GM21737 (cell line): Measurements from ENCODE around the gene TTC4.
A peak's percentile ranks its signal among the peaks of the same experiment; 100 is the strongest.
"Not testable (repeated sequence)": the region's sequence is repeated elsewhere in the genome, so short reads cannot be mapped to it uniquely, and the experiment has no call there.

Source experiments
- ATAC-seq: cut with Tn5 transposase; IDR thresholded peaks from one replicate; pipeline ENCODE4 v1.9.1; 2021; ENCODE audit warnings: mild to moderate bottlenecking, moderate library complexity; ENCODE audit not compliant: unreplicated experiment

The TTC4 gene

DNA sequence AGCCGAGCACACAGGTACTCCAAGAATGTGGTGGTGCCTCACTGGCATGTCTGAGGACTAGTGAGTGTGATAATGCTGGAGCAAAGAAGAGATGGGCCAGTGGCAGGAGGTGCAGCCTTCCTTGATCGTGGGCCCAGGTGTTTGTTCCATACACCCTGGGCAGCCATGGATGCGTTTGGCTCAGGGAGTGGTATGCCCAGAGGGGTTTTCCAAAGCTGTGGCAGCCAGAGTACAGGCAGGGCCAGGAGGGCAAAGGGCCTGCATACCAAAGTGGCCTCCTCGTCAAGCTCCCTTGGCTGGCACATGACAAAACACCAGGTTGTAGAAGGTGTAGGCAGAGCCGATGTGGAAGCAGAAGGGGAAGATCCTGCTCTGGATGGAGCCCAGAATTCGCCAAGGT lies 29.6 kb downstream of the TTC4 start:
- ATAC-seq = no peak

DNA sequence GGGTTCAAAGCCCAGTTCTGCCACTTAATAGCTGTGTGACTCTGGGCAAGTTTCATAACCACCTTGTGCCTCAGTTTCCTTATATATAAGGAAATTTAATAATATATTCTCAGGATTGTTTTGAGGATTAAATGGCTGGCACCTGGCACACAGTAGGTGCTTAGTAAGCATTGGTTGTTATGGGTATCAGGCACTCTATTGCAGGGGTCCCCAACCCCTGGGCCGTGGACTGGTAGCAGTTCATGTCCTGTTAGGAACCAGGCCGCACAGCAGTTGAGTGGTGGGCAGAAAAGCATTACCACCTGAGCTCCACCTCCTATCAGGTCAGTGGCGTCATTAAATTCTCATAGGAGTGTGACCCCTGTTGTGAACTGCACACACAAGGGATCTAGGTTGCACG lies 30.2 kb downstream of the TTC4 start:
- ATAC-seq = no peak

DNA sequence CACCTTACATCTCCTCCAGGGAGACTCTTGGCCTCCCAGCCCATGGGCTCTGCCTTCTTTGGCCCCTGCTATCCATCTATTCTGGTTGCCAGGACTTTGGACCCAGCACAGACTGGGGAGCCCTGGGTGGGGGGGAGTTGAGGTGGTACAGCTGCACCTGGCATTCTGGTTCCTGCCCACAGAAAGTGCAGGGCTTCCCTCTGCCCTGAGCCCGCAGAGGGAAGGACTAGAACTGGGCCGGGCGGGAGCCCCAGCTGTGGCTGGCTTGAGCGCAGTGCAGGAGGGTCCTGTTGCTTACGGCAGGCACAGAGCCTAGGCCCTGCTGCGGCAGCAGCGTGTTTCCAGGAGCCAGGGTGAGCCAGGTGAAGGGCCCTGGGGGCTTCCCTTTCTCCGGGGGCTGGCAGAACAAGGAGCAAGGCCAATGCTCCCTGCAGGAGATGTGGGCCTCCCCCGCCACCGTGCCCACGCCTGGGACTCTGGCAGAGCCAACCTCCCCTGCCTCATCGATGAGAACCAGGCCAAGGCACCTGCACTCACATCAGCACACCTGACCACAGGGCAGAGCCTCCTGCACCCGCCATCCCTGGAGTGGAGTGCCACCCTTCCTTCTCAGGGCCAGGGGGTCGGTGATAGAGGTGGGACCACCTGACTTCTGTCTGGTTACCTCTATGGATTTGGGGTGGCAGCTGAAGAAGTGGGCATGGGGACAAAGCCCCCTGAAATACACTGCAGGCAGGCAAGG lies 32.6 kb downstream of the TTC4 start:
- no peak for ATAC-seq

DNA sequence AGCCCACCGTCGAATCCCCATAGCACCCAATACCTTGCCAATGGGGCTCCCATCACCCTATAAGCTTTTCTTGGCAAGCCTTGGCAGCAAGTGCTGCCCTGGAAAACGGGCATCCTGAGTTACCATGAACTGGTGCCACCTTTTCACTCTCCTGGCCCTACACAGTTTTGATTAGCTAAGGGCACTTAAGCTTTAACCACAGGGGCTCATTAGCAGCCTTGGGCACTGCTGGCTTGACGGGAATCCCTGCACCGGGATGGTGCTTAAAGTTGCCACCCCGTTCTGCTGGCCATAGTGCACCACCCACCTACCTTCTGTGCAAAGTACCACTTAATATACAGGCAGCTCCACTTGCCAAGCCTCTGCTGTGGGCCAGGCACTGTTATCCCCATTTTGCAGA lies 34.9 kb downstream of the TTC4 start:
- no peak for ATAC-seq

DNA sequence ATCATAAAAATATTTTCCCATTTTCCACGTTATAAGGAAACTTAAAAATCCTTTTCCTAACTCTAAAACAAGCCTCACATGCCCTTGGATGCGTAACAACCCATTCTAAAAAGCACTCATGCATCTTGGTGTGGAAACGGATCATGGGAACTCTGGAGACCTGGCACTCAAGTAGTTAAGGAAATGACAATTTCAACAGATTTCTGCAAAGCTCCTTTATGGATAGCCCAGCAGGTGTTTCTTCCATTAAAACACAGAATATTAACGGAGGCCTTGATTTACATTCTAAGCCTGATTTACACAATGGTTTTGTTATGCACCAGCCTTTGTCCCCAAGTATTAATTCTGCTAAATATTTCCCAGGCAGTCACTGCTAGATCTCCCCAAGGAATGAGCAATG lies 35.8 kb downstream of the TTC4 start:
- no peak for ATAC-seq

DNA sequence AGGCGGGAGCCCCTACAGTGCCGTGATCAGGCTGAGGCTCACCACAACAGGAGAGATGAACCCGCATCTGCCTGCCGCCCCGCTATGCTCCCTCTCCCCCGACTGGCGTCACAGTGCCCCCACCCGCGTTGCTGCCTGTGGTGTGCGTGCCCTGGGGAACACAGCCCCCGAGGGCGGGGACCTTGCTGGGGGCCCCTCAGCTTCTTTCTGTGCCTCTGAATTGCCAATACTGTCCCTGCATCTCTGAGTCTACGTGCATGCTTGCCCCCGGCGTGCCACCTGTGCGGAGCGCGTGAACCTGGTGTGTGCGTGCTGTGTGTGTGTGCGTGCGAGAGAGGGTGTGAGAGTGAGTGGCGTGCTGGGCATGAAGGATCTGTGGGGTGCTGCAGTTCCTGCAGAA lies 38.4 kb downstream of the TTC4 start:
- no peak for ATAC-seq

DNA sequence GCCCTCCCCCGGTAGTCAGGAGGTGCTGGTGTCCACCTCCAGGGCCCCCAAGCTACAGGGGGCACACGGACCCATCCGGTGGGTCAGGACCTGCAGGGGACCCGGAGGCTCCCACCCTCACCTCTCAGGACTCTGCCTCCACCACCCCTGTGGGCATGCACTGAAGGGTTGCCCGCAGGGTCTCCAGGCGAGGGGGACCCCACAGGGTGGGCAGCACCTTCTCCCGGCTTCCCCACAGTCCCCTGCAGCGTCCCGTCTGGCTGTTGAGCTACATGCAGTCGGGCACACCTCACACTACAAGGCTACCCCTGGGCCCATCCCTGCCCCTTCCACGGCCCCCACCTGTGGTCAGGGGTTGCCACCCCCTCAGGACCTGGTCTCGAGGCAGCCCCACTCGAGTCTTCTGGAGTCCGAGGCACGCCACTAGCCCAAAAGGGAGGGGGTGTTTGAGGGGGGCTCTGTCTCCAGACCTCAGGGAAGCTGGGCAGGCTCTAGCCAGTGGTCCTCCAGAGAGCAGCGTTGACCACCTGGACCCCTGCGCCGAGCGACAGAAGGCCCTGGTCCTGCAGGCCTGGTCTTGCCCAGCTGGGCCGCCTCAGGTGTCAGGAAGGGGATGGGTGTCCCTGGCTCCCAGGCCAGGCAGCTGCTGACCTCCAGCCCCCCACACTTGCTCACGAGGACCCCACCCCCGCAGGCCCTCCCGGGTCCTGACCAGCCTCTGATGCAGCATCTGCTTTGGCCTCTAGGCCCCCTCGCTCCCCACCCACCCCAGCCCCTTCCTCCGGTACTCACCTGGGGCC lies 39.0 kb downstream of the TTC4 start:
- no peak for ATAC-seq

DNA sequence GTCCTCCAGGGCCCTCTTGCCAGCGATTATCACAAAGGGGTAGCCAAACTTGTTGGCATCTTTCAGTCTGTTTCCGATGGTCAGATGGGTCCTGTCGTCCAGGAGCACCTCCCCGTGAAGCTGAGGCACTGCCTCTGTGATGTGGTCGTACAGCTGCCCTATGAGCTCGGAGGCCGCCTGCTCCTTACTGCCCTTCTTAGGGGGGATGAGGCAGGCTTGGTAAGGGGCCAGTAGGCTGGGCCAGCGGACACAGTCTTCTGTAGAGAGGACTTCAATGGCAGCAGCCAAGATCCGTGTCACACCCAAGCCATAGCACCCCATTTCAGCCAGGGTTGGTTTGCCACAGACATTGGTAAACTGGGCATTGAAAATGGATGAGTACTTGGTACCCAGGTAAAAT lies 42.2 kb downstream of the TTC4 start:
- ATAC-seq = no peak

DNA sequence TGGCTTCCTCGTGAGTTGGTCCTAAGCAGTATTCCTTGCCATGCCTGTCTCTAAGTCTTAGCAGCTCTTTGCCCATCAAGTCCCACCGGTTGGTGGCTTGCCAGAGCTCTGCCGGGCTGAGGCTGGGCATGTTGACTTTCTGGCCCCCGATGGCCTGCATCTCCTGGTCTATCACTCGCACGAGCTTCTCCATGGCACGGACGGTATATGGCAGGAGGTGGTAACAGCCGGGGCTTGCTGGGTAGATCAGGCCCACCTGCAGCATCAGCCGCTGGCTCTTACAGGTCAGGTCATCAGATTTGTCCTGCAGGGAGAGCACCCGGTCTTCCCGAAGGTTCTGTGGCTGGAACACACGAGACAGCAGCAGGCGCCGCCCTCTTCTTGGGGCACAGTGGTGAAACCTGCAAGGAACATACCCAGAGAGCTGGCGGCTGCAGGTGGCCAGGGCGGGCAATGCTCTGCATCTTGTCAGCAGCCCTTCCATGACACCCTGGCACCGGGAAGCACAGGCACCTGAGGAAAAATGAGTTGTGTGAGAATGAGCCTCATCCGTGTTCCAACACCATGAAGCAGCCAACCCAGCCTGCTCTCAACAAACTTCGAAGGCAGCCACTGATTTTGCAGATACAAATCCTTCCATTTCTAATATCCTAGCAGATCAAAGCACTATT lies 43.2 kb downstream of the TTC4 start:
- no peak for ATAC-seq

DNA sequence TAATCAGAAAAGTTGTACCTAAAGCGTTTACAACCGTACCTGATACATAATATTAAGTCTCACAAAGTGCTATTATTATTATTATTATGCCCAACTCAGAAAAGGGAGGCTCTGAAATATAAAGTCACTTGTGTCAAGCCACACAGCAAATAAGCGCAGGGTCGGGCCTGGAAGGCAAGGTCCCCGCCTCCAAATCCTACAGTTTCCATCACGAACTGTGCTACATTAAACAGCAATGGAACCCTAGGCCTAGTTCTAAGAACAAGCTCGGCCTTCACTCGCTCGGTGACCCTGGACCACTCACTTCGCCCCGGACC lies 48.1 kb downstream of the TTC4 start:
- ATAC-seq = no peak

DNA sequence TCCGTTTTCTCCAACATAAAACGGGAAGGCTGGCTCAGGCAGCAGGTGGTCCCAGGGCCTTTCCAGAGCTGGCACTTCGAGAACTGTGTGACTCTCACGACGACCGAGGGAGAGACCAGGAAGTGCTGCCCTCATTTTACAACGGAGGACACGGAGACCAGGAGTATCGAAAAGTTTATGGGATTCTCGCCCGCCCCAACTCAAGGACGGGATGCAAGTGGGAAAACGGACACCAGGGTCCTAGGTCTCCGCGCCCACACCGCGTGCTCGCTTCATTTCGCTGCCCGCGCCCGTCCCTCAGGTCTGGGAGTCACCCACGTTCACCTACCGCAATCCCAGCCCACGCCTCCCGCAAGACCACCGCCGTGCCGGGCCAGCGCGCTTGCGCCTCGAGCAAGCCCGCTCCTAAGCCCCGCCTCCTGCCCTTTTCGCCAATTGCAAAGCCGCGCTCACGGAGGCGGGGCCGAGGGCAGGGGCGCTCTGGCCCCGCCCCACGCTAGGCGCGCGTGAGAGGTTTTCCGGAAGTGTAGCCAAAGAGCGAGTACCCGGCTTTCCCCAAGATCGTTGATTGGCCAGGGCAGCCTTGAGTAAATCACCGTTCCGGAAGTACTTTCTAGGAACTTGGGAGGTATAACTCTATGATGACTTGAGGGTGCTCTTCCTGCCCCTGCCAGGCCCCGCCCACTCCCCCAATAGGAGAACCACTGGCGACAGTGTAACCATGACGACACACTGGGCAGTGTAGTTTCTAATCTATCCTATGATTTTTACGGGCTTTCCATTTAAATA lies 48.7 kb downstream of the TTC4 start, which contains the start of gene PARS2:
PARS2 (minus strand) TSS at position 391 of the 789 bp plus-strand sequence. CDS start 5,362 bp downstream, outside the sequence.
- ATAC-seq = peak; percentile 96

DNA sequence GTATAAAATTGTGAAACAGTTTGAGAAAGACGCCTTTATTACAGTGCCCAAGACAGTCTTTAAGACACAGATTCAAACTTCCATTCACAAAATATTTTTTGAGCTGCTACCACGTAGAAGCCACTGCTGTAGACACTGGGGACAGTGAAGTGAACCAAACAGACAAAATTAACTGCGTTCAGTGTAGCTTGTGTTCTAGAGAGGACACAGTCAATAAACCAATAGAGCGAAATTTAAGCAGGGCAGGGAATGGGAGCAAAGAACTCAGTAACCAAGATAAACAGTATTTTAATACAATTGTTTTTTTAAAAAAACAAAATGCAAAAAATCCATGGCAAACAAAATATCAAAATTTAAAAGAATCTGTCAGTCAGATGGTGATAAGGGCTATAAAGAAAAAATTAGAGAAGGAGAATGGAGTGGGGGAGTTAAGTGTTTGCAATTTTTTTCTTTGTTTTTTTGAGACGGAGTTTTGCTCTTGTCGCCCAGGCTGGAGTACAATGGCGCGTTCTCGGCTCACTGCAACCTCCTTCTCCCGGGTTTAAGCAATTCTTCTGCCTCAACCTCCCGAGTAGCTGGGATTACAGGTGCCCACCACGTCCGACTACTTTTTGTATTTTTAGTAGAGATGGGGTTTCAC lies 49.4 kb downstream of the TTC4 start:
- peak; percentile 3 for ATAC-seq

DNA sequence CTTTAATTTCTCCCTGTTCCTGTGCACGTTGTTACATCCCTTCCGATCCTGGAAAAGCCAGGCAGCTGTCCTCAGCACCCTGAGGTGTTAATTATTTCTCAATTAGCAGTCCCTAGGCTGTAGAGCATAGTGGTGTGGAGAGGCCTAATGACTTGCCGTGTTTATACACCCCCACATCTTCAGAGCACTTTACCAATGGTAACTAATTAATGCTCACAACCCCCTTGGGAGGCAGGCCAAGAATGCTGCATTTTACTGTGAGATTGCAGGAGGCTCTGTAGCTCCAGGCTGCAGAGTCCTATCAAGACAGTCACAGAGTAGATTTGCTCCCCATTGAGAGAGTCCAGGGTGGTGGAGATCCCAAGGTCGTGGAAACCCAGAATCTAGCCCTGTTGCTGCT lies 51.1 kb downstream of the TTC4 start:
- no peak for ATAC-seq

DNA sequence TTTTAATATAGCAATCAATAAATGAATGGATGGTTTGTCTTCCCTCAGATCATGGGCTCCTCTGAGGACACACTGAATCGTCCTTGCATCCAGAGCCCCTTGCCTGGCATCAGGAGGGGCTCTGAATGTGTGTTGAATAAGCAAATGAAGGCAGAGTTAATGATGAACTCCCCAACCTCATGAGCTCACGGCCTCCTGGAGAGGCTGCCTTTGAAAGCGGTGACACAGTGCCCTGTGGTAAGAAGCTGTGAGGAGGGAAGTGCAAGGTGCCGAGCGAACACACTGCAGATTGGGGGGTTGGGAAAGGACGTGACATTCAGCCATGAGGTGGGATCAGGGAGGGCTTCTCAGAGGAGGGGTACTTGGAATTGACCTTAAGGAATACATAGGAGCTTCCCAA lies 51.9 kb downstream of the TTC4 start:
- ATAC-seq = no peak

DNA sequence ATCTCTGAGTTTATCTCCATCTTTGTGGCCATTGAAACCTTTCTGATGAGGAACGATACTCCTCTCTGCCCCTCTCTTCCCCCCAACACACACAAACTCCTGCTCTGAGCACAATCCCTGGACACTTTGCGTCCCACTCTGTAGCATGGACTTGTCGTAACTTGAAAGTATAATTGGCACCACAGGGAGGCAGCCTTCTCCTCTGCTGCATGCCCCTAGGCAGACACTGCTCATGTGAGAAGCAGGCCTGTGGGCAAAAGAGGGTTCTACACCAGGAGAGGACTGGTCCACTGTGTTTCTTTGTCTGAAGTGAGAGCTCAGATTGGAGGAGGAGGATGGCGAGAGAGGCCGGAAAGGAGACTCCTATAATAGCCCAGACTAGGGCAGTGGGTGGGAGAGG lies 52.4 kb downstream of the TTC4 start:
- ATAC-seq = no peak

DNA sequence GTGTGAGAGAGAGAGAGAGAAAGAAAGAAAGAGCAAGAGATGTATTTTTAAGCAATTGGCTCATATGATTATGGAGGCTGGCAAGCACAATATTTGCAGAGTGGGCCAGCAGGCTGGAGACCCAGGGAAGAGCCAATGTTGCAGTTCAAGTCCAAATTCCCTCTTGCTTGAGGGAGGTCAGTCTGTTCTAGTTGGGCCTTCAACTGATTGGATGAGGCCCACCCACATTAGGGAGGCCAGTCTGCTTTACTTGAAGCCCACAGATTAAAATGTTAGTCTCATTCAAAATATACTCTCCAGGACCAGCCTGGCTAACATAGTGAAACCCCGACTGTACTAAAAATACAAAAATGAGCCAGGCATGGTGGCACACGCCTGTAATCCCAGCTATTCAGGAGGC lies 57.3 kb downstream of the TTC4 start:
- ATAC-seq = no peak

DNA sequence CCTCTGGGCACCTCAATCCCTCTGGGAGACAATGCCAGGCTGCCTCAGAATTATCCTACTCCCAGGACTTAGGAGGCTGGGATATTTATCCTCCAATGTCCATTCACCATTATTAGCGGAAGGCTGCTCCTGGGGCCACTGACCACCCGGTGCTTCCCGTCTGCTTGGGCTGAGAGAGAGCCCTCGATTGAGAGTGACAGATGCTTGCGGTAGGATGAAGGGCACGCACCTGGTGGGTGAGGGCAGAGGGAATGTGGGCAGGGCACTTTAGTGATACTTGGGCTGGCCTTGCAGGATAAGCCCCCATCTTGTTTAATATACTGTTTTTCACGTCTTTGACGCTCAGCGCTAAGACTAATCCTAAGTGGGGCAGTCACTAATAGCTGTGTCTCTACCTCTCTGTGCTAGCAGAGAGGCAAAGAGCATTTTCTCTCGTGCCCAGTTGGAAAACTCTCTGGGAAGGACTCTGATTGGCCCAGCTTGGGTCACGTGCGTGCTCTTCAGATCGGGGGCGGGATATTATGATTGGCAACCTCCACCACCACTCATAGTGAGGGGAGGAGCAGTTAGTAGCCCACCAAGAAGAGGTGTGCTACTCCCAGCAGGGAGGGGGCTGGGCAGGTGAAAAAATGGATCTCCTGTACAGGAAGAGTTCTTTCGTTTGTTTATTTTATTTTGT lies 59.3 kb downstream of the TTC4 start:
- no peak for ATAC-seq

DNA sequence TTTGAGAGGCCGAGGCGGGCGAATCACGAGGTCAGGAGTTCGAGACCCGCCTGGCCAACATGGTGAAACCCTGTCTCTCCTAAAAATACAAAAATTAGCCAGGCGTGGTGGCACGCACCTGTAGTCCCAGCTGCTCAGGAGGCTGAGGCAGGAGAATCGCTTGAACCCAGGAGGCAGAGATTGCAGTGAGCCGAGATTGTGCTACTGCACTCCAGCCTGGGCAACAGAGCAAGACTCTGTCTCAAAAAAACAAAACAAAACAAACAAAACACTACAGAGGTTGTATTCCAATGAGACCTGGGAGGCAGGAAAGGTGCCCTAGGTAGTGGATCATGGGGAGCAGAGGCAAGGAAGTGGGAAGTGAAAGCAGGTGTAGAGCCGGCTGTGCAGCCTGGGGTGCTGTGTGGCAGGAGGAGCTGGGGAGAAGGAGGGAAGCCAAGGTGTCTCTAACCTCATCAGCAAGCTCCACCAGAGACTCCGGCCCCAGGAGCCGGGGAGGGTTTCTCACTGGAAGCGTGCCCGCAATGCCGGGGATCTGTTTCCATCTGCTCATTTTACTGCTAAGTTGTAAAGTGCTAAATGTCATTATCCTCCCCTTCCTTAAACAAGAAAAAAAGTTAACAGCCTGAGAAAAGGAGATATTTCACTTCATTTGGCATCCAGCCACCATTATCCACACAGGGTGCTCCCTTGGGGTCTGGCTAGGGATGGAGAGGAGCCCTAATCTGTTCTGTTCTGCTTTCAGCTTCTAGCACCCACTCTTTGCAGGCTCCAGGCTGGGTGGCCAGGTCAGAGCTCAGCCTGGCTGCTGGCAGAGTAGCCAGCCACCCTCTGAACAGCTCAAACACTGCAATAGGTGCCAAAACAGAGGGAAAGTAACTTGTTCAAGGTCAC lies 60.4 kb downstream of the TTC4 start:
- not testable (repeated sequence) for ATAC-seq

DNA sequence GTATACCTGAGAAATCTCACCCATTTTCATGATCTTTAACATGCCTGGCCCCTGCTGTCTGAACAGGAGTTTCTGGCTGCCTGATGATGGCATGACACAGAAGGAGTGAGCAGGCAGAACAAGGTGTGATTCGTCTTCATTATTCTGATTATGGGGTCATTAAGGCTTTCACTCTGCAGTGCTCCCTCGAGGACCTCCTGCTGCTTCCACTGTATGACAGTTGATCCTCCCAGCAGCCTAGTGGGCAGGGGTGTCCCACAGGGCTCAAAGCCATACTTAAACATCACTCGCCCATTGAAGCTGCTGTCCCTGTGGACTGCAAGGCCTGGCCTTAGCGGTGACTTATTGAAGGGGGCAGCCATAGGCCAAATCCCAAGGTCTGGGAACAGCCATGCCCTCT lies 61.4 kb downstream of the TTC4 start:
- no peak for ATAC-seq
